ENCODE data around the gene CACNA2D3.

CACNA2D3 gene

DNA sequence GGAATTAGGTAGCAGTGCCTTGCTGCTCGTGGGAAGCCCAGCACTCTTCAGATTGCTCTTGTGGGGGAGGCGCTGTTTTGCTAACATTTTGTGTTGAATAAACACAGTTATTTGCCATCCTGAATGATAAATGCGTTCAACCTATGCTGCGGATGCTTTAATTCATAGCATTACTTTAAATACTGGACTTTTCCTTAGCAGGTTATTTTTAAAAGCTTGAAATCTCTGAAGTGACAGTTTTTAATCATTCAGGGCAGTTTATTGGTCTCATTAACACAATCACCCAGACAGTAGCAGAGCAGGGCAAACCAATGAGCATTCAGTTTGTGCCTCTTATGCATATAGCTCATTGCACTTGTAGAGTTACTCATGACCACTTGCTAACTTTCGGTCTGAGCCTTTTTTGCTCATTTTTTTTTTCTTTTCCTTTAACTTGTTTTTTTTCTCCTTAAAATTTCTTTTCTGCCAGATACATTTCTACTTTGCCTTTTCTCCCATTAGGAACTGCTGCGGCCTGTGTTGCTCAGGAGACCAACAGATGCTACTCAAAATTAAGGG, 5.2 kb downstream of the CACNA2D3 start:
- DNase-seq, result no peak

DNA sequence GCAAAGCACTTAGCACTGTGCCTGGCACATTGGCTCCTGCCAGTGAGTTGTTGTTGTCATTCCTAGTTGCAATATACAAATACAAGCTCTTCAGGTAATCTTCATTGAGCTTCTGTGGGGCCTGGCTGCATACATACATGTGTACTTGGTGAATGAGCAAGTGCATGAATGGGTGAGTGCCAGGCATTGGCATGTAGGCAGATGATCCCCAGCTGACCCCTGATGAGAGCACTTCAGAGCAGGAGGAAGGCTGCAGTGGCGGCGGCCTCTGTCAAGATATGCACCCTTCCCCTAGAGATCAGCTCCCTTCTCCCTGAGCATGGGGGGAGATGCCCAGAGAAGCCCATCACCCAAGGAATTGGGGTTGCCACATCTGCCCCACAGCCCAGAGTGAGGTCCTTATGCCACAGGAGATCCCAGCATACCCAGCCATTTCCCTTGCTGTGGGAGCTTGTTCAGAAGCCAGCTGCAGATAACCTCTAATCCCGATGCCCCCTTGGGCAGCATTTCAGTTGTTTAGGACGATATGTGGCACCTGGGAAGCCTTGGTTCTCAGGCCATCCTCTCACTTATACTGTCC, 8.8 kb downstream of the CACNA2D3 start:
- no peak for DNase-seq

DNA sequence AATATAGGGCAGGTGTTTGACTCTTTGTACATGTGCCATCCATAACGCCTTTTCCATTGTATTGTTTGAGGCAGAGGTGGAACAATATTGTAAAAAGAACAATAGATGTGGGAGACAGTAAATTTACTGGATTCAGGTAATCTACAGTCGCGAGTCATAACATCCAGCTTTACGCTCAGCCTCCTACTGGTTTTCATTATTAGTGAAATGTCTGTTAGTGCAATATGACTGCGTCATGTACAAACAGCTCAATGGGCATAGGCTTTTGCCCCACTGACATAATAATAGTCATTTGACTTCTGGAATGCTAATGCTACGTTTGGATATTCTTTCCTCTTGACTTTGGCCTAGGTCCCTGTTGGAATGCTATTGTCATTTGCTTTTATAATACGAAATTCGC, 9.5 kb downstream of the CACNA2D3 start:
- no peak for DNase-seq

DNA sequence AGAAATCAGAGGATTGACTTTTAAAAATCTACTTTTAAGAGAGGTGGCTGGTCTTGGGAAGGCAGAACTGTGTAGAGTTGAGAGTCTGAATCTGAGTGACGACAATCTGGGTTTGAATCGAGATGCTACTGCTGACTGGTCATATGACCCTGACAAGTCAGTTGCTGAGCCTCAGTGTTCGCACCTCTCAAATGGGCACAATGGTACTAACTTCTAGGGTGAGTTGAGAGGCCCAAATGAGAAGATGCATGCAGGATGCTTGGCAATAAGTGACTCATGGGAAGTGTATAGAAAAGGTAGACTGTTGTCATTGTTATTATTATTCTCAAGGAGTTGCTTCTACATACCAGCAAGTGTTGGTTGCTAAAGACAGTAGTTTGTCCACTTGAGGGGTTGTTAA, 10.3 kb downstream of the CACNA2D3 start:
- no peak for DNase-seq

DNA sequence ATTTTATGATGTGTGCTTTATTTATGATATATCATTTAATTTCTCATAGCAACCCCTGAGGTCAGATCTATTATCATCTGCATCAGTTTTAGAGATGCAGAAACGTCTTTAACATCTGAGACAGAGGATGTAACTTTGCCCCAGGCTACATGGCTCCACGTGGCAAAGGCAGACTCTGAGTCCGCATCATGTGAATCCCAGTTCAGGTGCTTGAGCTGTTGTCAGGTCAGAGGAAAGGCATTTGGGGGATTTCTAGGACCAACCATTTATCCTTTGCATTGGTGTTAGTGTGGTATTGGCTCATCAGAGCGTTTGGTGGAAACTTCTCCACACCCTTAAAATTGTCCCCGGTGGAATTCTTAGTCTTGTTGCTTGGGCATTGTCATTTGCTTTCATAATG, 10.8 kb downstream of the CACNA2D3 start:
- no peak for DNase-seq

DNA sequence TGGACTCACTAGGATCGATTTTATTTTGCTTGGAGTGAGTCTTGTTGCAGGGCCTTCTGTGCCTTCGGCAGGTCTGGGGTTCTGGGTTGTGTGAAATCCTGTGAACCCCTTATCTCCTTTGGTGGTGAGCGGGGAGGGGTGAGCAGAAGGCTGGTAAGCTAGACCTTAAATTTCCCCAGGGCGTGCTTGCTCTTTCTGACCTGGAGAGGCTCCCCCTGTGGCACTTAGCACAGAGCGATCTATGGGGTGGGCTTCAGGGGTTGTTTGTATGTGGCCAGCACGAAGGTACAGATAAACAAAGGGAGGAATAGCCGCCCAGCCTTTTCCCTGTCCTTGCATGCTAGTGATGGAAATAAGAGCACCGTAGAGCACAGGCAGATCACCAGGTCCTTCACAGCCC, 11.8 kb downstream of the CACNA2D3 start:
- DNase-seq, result no peak

DNA sequence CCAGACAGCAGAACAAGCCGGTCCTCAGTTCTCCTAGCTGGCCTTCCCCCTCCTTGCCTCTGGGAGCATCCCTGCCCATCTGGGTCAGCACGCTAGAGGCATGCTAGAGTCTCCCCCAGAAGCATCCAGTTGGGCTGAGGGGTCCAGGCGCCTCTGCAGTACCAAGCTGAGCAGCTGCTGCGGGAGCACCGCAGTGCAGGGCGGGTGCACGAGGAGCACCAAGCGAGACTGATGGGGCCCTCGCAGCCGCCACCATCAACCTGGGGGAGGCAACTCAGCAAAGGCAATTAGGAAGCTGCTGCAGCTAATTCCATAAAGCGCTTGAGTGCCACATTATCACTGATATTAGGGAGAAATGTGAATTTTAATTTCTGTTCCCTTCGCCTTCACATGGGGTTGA, 12.4 kb downstream of the CACNA2D3 start:
- DNase-seq, result no peak

DNA sequence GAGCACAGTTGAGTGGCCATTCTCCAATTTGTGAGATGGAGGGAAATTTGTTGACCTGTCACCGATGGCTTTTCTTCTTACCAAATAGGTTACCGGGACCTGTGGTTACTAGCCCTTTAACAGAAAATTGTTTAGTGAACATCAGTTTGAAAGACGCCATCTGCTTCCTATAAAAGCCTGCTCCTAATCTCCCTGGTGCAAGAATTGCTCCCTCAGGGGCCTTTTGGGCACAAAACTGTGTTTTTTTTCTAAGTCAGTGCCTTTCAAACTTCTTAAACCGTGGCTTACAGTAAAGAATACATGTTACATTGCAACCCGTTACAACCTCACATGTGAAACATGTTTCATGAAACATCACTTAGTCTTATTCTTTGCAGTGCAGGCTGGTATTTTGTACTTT, 15.0 kb downstream of the CACNA2D3 start:
- no peak for DNase-seq

DNA sequence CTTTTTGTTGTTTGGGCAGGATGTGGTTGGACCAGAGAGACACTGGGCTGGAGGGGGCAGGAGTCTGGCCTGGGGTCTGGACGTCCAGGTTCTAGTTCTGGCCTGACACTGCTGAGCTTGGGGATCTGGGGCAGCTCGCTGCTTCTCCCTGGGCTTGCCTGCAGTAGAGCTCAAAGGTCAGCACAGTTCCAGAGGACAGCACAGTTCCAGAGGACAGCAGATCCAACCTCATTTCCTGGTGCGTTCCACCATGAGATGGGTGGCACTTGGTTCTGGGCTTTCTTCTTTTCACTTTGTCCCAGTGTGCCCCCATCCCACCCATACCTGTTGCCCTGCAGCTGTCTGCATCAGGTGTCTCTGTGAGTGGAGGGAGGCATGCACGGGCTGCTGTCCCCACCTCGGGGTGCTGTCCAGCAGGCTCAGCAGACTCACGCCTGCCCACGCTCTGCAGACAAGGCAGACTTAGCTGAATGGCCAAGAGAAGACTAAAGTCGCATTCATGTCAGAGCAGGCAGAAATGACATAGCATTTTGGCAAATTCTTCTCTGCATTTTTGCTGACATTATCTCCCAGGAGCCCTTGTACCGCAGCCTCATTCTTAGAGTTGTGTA, 16.7 kb downstream of the CACNA2D3 start:
- DNase-seq, result no peak

DNA sequence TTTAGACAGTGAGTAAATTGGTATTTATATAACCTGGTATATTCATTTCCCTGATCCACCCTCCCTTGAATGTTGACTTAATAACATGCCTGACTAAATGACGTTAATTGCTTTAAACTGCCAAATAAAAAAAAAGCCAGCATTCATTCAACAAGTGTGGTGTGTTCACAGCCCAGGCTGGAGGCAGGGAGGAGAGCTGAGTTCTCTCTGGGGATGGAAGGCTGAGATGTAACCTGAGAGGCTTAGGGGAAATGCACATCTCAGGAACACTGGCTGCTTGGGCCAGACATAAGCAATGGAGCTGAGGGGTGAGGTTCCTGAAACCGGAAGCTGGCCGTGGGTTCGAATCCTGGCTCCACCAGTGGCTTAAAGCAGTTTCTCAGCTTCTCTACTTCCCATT, 17.3 kb downstream of the CACNA2D3 start:
- DNase-seq, result no peak

DNA sequence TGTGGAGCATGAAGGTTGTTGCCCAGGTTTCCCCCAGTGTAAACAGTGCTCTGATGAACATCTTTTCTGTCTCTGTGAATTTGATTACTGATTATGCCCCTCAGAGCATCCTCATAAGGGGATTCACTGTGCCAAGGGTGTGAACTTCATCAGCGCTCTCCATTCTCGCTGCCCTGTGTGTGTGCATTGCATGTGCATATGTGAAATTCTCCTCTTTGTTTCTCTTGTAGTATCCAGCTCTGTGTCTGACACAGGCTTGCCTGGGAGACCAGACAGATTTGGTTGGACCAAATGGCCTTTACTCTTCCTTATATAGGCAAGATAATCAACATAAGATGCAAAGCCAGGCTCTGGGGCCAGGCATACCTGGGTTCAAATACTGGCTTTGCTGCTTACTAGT, 21.9 kb downstream of the CACNA2D3 start:
- no peak for DNase-seq

DNA sequence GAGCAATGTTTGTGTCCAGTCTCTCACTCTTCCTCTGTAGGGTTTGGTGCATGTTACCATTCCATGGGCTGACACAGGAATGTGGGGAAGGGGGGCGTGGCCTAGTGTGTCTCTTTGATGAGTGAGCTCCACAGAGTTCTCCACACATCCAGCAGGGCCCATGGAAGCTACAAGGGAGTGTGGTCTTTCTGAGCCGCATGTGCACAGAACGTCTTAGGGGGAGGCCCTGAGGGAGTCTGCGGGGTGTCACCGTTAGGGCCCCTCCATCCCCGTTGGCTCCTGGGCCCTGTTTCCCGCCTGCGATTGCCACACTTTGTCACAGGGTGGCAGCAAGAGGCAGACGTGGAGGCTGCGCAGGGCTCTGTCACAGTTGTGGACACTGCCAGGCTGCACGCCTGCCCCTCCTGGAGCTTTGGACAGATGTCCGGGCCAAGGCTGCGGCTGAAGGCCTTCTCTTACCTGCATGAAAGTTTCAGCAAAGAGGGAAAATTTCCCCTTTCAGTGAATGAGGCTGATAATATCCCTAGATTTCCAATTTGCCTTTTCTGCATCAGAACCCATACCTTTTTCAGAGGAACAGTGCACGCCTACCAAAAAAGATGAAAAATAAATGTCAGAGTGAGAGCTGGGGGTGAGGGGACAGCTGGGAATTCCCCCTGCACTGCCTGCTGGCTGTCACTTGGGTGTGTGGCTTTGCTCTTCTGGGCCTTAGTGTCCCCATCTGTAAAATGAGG, 24.3 kb downstream of the CACNA2D3 start:
- peak; percentile 63 for DNase-seq

DNA sequence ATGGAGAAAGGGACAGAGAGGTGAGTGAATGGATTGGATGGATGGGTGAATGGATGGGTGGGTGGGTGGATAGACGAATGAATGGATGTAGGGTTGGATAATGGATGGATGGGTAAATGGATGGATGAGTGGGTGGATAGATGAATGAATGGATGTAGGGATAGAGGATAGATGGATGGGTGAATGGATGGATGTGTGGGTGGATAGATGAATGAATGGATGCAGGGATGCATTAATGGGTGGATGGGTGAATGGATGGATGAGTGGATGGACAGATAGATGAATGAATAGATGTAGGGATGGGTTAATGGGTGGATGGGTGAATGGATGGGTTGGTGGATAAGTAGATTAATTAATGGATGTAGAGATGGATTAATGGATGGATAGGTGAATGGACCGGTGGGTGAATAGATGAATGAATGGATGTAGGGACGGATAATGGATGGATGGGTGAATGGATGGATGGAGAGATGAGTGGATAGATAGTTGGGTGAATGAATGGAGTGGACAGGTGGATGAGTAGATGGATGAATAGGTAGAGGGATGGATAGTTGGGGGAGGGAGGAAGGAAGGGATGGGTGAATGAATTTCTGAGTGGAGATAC, 28.6 kb downstream of the CACNA2D3 start:
- no peak for DNase-seq

DNA sequence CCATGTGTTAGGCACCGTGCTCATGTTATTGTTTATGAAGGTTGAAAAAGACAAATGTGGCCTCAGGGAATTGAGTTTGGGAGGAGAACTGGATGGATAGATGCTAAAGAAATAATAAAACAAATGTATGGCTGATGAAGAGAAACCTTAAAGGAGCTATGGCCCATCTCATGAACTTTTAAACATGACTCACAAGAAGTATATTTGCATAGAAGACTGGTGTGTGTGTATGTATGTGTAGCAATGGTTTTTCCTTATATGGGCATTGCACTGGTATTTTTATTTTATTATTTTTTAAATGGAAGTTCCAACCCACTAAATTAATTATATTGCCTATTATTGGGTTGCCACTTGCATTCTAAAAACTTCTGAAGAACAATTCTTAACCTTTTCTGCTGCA, 31.1 kb downstream of the CACNA2D3 start:
- no peak for DNase-seq

DNA sequence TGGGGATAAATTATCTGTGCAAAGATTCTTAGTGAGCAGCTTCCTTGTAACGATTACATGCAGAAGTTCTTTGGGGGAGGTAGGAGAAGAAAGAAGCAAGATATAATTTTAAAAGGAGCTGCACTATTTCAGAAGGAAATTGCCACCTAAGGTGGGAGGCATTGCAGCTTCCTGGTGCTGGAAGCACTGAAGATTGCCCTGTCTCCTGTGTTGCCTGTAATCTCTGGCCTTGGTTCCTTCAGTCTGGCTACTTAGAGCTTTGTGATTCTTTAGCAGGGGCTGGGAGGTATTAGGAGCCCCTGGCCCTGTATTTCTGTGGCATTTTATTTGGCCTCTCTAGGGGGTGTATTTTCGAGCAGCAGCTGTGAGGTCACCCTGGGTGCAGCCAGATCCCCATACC, 35.5 kb downstream of the CACNA2D3 start:
- DNase-seq, result no peak

DNA sequence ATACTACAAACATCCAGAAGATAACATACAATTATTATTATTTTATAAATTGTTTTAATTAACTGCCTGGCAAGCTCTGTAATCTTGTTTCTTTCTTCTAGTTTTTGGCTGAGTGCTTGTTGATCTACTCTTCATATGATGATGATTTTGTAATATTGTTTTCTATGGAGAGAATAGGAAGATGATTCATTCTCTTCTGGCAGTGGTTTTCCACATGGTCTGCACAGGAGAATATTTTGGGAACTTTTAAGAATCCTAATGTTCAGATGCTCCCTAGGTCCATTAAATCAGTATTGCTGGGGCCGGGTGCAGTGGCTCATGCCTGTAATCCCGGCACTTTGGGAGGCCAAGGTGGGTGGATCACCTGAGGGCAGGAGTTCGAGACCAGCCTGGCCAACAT, 37.6 kb downstream of the CACNA2D3 start:
- DNase-seq, result no peak

DNA sequence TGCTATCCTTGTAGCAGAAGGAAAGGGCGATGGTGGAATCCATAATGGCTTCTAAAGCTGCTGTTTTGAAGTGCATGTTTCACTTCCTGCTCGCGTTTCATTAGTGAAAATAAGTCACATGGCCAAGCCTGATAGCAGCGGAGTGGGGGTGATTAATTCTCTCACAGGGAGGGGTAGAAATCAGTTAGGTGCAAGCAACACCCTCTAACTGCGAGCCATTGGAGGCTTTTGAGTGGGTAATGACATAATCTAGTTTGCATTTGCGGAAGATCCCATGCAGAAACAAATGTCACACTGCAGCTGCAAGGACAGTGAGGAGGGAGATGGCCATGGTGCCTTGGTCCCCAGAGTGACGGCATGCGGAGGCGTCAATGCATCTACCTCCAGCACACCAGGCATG, 41.1 kb downstream of the CACNA2D3 start:
- no peak for DNase-seq

DNA sequence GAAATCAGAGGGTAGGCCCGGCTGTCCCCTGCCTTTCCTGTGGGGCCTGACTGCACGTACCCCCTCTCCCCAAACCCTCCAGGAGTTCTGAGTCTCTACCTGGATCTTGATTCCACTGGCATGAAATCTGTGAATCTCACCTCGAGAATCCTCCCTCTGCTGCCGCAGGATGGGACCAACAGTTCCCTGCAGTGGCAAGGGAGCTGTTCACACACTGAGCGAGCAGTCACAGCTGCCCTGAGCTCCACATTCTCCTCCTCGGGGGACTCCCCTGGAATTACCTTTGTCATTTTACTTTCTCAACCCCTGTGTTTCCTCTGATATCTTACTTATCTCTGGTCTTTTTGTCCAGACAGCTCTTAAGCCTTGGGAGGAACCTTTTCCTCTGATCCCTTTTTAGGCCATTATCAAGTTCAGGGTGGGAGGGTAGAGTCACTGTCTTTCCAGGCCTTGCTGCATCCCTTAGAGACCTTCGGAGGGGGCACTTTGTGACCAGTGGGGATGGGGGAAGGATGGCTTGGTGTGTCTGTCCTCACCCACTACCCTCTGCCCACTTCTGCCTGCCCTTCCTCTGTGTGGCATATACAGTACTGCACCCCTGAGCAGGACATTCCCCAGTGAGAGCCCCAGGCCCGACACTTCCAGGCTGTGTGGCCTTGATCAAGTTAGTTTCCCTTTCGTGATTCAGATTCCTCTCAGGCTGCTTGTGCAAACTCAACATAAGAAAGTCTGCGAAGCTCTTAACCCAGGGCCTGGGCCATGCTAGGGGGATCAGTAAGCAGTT, 42.0 kb downstream of the CACNA2D3 start:
- no peak for DNase-seq

DNA sequence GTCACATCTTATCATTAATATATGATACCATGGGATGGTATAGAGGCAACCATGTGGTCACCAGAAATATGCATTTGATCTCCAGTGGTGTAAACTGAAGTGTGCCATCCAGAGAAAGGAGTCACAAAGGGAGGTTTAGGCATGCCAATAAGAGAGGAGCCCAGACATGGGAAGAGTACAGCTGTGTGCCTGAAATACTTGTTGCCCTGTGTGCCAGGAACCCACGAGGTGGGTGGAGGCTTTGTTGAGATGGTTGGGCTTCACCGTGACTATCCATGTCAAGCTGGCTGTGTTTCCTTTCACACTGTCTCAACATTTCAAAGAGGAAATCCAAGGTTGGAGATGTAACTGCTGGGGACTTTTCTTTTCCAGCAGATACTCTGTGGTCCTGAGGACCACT, 43.5 kb downstream of the CACNA2D3 start:
- no peak for DNase-seq

DNA sequence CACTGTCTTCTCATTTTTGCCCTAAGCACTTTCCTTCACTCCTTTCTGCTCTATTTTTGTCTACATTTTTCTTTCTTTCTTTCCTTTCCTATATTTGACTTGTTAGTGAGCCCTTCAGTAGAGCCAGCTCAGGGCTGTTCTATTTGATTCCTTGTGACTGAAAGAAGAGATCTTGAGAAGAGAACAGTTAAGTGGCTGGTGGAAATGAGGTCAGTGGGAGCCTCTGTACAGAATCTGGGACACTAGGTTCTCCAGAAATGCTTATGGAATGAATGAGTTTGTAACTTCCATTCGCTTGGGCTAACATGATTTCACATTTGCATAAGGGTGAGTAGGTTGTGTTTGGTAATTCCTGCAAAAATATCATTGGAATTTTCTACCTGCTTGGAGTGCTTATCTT, 45.6 kb downstream of the CACNA2D3 start:
- DNase-seq, result no peak

DNA sequence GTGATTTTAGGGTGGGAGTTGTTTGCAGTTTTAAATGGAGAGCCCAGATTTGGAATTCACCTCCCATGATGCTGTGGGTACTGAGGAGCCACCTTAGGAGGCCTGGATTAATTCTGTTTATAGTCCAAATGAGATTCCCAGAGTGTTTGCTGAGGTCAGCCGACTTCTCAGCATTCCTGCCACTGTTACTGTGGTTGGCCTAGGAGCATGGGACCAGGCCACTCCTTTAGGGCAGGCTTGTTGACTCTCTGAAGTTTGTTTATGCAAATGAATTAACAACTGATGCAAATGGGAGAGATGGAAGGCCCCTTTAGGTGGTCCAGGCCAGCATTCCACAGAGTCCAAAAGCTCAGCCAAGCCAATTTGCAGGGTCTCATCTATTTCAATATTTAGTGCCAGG, 46.1 kb downstream of the CACNA2D3 start:
- DNase-seq, result no peak

DNA sequence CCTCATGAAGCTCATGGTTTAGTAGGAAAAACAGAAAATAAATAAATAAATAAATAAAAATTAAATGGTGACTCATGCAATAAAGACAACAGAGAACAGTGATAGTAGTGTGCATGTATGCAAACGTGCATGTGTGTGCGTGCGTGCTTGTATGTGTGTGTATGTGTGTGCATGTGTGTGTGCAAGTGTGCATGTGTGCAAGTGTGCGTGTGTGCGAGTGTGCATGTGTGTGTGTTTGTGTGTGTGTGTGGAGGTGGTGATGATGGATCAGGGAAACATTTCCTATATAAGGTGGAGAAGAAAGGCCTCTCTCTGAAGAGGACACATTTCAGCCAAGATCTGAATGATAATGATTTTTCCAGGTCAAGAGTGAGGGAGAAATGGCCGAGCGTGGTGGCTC, 47.2 kb downstream of the CACNA2D3 start:
- DNase-seq, result no peak

DNA sequence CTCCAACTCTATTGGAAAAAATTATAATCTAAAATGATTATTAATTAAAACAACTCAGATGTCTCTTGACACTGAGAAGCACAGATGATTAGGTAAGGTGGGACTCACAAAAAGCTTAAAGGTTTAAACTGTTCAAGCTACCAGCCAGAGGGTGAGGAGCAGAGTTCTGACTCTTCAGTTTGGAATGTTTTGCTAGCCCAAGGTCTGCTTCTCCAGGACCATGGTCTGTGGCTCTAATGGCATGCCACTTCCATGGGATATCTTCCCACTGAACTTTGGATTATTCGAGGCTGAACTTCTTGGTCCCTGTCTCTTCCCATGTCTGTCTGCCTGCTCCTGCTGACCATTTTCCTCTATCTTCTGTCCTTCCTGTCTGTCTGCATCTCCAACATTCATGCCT, 49.2 kb downstream of the CACNA2D3 start:
- no peak for DNase-seq
